Stimulated activated CD4-positive, alpha-beta T cell treated with anti-CD3 and anti-CD28 coated beads, Interleukin-4, amount 100 ng/mL, for 48 hours (primary cell): Measurements from ENCODE around the gene CMTM3.

Experiments used
- DNase-seq, 2 donors: peaks; one replicate each; pipeline ENCODE4 v3.0.0-alpha.2; 2020; ENCODE audit warnings: low read depth in 2 of 2

Gene CMTM3

GRCh38 chr16:66634527-66635196 is 30.2 kb downstream of the CMTM3 start:
- DNase-seq, result no peak

DNA sequence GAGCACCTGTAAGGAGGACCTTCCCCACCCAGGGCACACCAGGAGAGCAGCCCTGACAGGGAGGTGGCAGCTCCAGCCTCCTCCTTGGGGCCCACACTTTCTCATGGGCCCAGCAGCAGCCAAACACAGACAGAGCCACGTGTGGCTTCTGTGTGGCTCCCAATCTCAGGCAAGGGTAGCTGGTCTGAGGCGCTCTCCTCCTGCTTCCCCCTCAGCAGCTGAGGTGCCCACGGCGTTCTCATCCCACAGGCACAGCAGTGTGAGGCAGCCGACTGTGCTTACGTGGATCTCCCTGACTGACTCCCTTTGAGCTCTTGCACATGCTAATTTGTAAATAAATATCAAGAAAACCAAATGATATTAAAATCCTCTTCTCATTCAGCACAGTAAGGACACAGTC is 30.9 kb downstream of the CMTM3 start:
- DNase-seq, result no peak

DNA sequence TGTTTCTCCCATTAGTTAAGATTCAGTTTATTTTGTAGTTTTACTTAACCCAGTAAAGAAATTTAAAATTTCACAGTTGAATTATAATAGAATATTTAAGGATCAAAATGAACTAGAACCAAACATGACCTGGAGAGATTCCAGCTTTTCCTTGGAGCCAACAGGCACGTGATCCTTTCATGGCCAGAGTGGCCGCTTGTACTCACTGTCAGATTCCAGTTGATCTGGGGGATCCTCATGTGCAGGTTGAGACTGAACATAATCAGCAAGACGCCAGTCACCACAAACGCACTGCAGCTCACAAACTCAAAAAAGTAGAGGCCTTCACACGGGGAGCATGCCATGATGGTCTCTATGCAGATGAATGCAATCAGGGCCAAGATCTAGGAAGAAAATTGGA is 31.7 kb downstream of the CMTM3 start:
- DNase-seq, result no peak

DNA sequence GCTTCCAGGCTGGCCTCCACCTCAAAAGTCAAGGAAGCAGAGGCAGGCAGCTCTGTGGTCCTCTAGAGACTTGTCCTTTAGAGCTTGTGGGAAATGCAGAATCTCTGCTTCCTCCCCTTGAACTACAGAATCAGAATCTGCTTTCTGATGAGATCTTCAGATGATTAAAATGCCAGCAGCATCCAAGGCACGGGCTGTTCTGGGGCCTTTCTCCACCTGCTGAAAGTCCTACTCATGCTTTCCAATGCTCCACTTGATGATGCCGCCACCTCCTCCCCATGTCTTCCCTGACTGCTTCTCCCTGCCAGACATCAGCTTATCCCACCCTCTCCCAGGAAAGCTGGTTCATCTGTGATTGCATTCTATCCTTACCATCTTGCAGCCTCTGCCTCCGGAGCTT is 33.3 kb downstream of the CMTM3 start:
- DNase-seq, result no peak

DNA sequence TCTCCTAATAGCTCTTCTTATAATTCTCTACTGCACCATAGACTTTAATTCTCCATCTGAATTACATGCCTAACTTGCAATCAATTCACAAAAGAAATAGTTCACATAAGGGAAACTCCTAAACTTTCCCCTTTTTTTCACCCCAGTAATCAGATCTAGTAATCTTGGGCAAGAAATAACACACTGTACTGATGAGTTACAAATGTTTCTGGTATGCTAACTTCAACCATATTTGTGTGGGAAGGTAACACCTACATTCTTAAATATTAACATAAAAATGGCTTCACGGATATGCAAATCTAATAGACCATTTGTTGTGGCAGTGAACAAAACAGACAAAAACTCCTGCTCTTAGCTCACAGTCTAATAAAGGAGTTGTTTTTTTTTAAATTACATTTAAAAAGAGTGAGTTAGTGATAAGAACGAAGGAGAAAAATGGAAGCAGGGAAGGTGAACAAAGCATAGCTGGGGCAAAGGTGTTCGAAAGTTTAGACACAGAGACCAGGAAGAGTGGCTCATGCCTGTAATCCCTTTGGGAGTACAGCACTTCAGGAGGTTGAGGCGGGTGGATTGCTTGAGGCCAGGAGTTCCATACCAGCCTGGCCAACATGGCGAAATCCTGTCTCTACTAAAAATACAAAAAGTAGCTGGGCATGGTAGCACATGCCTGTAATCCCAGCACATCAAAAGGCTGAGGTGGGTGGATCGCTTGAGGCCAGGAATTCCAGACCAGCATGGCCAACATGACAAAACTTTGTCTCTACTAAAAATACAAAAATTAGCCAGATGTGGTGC is 34.8 kb downstream of the CMTM3 start:
- DNase-seq, result no peak

DNA sequence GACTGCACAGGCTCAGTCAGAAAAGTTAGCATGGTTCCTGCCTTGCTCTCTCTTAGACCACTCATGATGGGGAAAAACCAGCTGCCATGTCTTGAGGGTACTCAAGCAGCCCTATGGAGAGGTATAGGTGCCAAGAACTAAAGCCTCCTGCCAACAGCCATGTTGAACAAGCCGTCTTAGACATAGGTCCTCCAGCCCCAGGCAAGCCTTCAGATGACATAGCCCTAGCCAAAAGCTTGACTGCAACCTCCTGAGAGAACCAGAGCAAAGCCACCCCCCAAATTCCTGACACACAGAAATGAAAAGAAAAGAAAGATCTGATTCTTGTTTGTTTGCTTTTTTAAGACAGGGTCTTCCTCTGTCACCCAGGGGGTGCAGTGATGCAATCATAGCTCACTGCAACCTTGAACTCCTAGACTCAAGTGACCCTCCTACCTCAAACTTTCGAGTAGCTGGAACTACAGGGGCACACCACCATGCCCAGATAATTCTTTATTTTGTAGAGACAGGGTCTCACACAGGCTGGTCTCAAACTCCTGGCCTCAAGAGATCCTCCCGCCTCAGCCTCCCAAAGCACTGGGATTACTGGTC is 36.3 kb downstream of the CMTM3 start:
- DNase-seq, result no peak

DNA sequence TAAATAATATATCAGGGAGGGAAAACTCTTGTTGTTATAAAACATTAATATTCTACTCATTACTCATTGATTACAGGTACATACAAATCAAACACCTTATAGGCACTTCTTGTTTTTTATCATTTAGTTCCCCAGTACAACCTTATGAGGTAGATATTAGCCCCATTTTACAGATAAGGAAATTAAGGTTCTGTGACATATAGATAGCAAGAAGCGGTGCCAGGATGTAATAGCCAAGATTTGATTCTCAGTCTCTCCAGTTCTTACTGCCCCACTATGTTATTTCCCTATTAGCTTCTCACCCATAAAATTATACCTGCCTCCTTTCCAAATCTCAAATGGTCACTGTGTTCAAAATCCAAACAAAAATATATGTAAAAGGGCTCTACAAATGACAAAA is 36.9 kb downstream of the CMTM3 start:
- no peak for DNase-seq

DNA sequence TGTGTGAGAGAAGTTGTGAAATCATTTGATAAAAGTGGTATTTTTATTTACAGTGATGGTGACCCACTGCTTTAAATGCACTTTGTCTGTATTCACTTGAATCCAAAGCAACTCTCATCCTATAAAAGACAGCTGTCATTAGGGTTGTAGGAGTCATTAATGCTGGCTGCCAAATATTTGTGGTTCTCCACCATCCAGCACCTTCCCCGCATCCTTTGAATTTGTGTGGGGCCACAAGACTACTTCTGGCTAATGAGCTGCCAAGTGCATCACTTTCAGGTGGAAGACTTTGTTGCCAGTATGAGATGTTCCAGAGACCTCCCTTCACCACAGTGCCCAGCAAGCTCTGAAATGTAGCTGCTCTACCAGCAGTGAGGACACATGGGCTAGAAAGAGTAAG is 43.4 kb downstream of the CMTM3 start:
- no peak for DNase-seq

- DNase-seq, result no peak
Measured at GRCh38 chr16:66649167-66649566, 44.7 kb downstream of the CMTM3 start.

GRCh38 chr16:66649636-66650205 is 45.2 kb downstream of the CMTM3 start:
- DNase-seq, result no peak

DNA sequence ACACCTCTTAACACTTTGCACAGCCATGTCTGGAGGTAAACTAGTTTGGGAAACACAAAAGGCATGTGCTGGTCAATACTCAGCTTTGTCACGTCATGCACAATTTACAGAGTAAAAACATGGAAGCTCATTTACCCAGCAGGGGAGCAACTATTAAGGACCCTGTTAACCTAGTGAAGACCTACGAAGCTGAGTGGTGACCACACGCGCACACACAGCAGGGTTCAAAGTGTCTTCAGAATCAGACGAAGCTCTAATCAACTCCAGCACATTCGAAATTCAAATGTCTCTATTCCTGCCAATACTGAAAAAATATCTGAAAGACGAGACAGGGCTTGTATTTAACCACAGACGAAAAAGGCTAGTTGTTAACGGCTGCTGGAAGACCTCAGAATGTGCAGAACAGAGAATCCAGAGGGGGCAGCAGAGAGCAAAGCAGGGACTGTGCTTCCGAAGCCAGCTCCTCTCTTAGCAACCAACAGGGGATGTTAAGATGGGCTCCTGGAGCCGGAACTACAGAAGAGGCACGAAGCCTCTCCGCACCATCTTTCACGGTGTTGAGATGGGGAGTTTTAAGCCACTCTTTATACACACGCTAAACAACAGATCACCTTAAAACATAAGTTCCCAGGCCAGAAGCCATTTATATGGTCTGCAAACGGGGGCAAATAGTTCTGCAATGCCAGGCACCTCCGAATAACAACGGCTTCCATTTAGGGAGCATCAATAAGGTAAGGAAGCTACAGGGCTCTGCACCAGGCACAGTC is 46.4 kb downstream of the CMTM3 start:
- DNase-seq, result peak; percentile 69 to 72

GRCh38 chr16:66651474-66651765 is 46.9 kb downstream of the CMTM3 start:
- DNase-seq, result no peak

- DNase-seq, result no peak
Measured at GRCh38 chr16:66651965-66652364, 47.5 kb downstream of the CMTM3 start.

- DNase-seq, result no peak
Measured at GRCh38 chr16:66652661-66653360, 48.3 kb downstream of the CMTM3 start.

- DNase-seq, result no peak
Measured at GRCh38 chr16:66653581-66654350, 49.3 kb downstream of the CMTM3 start.

DNA sequence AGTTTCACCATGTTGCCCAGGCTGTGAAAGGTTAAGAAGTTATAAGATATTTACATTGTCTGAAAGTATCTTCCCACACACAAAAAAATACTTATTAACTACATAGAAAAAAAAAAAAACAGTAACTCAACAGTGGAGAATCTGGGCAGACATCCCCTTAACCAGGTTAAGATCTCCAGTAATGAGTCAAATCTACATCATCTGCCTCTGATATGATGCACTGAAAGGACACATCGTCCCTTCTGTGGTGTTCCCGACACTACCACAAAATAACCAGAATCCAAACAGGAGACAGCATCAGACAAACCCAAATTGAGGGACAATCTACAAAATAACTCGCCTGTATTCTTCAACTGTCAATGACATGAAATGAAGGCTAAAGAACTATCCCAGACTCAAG is 52.0 kb downstream of the CMTM3 start:
- no peak for DNase-seq

DNA sequence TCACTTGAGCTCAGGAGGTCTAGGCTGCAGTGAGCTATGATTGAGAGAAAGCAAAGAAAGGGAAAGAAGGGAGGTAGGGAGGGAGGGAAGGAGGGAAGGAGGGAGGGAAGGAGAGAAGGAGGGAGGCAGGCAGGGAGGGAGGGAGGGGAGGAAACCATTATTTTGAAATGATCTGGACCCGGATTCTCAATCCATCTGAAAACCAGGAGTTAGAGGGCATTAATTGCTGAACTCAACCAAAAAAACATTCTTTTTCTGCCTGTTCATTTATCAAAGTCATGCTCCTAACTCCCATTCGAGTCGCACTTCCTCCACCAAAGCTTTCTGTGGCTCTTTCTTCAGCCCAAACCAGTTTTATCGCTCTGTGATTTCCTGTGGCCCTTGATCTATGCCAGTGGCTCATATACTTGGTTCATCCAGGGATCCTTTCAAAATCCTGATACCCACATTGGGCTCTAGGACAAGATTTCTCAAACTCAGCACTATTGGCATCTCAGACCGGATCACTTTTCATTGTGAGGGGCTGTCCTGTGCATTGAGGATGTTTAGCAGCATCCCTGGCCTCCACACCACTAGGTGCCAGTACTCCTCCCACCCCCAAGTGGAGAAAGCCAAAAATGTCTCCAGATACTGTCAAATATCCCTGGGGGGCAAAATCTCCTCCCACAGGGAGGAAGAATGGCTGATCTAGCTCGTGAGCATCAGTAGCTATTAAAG is 53.8 kb downstream of the CMTM3 start:
- no peak for DNase-seq

GRCh38 chr16:66658860-66659190 is 54.3 kb downstream of the CMTM3 start:
- DNase-seq, result no peak

- no peak for DNase-seq
Measured at GRCh38 chr16:66660422-66661209, 56.1 kb downstream of the CMTM3 start.

DNA sequence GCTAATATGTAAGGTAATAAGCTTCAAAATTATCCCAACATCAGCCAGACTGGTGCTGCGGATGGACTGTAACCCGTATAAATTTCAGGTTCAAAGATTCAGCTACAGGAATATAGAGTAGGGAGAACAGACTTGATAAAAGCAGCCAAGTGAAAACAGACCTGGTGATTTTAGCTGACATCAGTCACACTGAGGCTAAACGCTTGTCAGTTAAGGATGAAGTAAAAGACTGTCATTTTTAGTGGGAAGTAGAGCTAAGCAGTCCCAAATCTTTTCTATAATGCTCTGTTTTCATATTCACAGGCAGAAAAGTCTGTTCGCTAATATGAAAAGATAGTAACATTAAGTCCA is 56.7 kb downstream of the CMTM3 start:
- DNase-seq, result no peak
